Calu3 (cell line): ENCODE data around the gene NKD2. TPM values are rescaled to one million over a fixed set of nuclear protein-coding genes. Genes with fewer than 3 reads are reported as not detected.
A peak's percentile ranks its signal among the peaks of the same experiment; 100 is the strongest.

ENCODE experiments used
- BruUV-seq: library from RNA; stranded (reverse); fragments of 400-500 nt; replicated peaks from 2 replicates; lab custom pipeline; 2021; lab: Mats Ljungman, UMichigan
- CTCF ChIA-PET: fragments of 300-600 bp; sonication (Branson Sonifier 250); formaldehyde crosslinking; loops from one replicate; lab custom pipeline; 2022; ENCODE audit warnings: antibody characterized with exemption; lab: Charles Lee
- DNase-seq: peaks from one replicate; pipeline ENCODE4 v3.0.0; 2022
- H3K27ac Mint-ChIP-seq: one replicate; pipeline ENCODE4 v1.8.0; 2022; ENCODE audit warnings: mixed read lengths; ENCODE audit not compliant: unreplicated experiment
- H3K27me3 Mint-ChIP-seq: one replicate; pipeline ENCODE4 v1.8.0; 2022; ENCODE audit warnings: mixed read lengths; ENCODE audit not compliant: unreplicated experiment
- H3K36me3 Mint-ChIP-seq: one replicate; pipeline ENCODE4 v1.8.0; 2022; ENCODE audit warnings: mild to moderate bottlenecking, moderate library complexity, mixed read lengths; ENCODE audit not compliant: insufficient read depth, unreplicated experiment
- H3K4me1 Mint-ChIP-seq: one replicate; pipeline ENCODE4 v1.8.0; 2022; ENCODE audit warnings: mild to moderate bottlenecking, low read depth, mixed read lengths; ENCODE audit not compliant: unreplicated experiment
- H3K4me3 Mint-ChIP-seq: one replicate; pipeline ENCODE4 v1.8.0; 2022; ENCODE audit warnings: mild to moderate bottlenecking, low read depth, moderate library complexity, mixed read lengths; ENCODE audit not compliant: unreplicated experiment
- H3K9me3 Mint-ChIP-seq: one replicate; pipeline ENCODE4 v1.8.0; 2022; ENCODE audit warnings: low read depth, mixed read lengths; ENCODE audit not compliant: unreplicated experiment
- intact Hi-C: fragments of 100-400 bp; cut with micrococcal nuclease; formaldehyde crosslinking; loops from one replicate; pipeline ENCODE4 v1.10.0; 2022; ENCODE audit not compliant: unreplicated experiment
- total RNA-seq: library from RNA; stranded (reverse); gene quantifications from 2 replicates; pipeline ENCODE4 v1.2.3, GENCODE V29; 2022
- TF ChIP-seq, protein P1 (sequence below): fragments of 200-600 bp; IDR thresholded peaks from one replicate; pipeline ENCODE4 v1.8.0; 2022; ENCODE audit warnings: antibody characterized with exemption; ENCODE audit not compliant: unreplicated experiment

Gene NKD2
- total RNA-seq, 1 experiment from 2014 or later = 0.47 TPM

- peaks cover 17% of the 10 kb centered on the region for H3K4me1 Mint-ChIP-seq
- no peak for DNase-seq
These were observed 2.0 kb downstream of the NKD2 start for GRCh38 chr5:1010641-1011046.

GRCh38 chr5:1011226-1011631, 2.6 kb downstream of the NKD2 start:
- Mint-ChIP-seq H3K4me1 (peaks cover 17% of the 10 kb centered on the region), H3K27me3 (peaks cover 72% of the 10 kb centered on the region), H3K4me3 (no peak overlapping the region), H3K36me3 (peaks cover 5% of the 10 kb centered on the region), H3K27ac (no peak overlapping the region), H3K9me3 (no peaks in the 10 kb centered on the region)
- CTCF ChIA-PET = interaction anchor here (0.6 to 1.4 kb wide), 4 partner anchors 37 to 356 kb away, joined by 3 read pairs; no protein-coding TSS in a partner anchor
- intact Hi-C loops = loop anchor here (1.0 to 5.0 kb wide), 2 partner anchors 88 to 156 kb away; no protein-coding TSS in a partner anchor
- BruUV-seq = no TSS peak
- DNase-seq = peak; percentile 79
- TF ChIP-seq, protein P1, sequence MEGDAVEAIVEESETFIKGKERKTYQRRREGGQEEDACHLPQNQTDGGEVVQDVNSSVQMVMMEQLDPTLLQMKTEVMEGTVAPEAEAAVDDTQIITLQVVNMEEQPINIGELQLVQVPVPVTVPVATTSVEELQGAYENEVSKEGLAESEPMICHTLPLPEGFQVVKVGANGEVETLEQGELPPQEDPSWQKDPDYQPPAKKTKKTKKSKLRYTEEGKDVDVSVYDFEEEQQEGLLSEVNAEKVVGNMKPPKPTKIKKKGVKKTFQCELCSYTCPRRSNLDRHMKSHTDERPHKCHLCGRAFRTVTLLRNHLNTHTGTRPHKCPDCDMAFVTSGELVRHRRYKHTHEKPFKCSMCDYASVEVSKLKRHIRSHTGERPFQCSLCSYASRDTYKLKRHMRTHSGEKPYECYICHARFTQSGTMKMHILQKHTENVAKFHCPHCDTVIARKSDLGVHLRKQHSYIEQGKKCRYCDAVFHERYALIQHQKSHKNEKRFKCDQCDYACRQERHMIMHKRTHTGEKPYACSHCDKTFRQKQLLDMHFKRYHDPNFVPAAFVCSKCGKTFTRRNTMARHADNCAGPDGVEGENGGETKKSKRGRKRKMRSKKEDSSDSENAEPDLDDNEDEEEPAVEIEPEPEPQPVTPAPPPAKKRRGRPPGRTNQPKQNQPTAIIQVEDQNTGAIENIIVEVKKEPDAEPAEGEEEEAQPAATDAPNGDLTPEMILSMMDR = peak; percentile 54

More at GRCh38 chr5:1010641-1011046, 2.0 kb downstream of the NKD2 start:
- peaks cover 5% of the 10 kb centered on the region for H3K36me3 Mint-ChIP-seq
- no TSS peak for BruUV-seq
- TF ChIP-seq, protein P1 = no peak
- no peak overlapping the region for H3K4me3 Mint-ChIP-seq
- no peak overlapping the region for H3K27ac Mint-ChIP-seq
- CTCF ChIA-PET = interaction anchor here (0.6 to 1.4 kb wide), 6 partner anchors 28 to 356 kb away, joined by 3 to 4 read pairs (median 3); no protein-coding TSS in a partner anchor
- intact Hi-C loops = loop anchor here (1.0 to 5.0 kb wide), 2 partner anchors 87 to 157 kb away; no protein-coding TSS in a partner anchor
- no peaks in the 10 kb centered on the region for H3K9me3 Mint-ChIP-seq
- H3K27me3 Mint-ChIP-seq = peaks cover 72% of the 10 kb centered on the region

DNA sequence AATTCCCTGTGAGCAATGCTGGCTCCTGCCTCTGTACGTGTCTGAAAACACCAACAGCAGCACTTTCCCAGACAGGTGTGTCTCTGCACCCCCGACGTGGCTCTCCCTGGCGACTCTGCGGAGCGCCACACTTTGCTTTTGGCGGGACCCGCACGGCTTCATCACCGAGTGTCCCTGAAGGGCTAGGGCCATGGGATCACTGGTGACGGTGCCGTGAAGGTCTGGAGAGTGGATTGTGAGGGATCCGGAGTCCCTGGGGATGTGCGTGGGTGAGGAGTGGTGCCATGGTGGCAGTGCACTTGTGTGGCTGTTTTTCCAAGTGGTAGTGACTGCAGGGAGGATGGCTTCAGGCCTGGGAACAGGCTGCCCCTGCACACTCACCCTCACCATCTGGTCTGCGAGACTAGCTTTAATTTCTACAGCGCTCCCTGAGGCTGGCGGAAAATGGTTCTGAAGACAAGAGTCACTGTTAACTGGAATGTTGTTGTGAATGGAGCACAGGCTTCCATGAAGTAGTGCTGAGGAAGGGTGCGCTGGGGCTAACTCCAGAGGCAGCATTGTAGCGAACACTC, 3.2 kb downstream of the NKD2 start:
- H3K9me3 Mint-ChIP-seq = no peaks in the 10 kb centered on the region
- H3K27me3 Mint-ChIP-seq = peaks cover 72% of the 10 kb centered on the region
- H3K4me3 Mint-ChIP-seq = no peak overlapping the region
- H3K36me3 Mint-ChIP-seq = peaks cover 5% of the 10 kb centered on the region
- no peak overlapping the region for H3K27ac Mint-ChIP-seq
- CTCF ChIA-PET = no interaction called here
- intact Hi-C loops = loop anchor here (1.0 to 5.0 kb wide), 2 partner anchors 89 to 155 kb away; no protein-coding TSS in a partner anchor
- DNase-seq = no peak
- BruUV-seq = no TSS peak
- TF ChIP-seq, protein P1 = no peak
- peaks cover 17% of the 10 kb centered on the region for H3K4me1 Mint-ChIP-seq

- H3K9me3 Mint-ChIP-seq = no peaks in the 10 kb centered on the region
- peaks cover 4% of the 10 kb centered on the region for H3K36me3 Mint-ChIP-seq
- DNase-seq = no peak
- no peak overlapping the region for H3K27ac Mint-ChIP-seq
- BruUV-seq = no TSS peak
- intact Hi-C loops = loop anchor here (5.0 kb wide), 1 partner anchor 155 kb away; no protein-coding TSS in a partner anchor
- CTCF ChIA-PET = no interaction called here
- TF ChIP-seq, protein P1 = no peak
- H3K27me3 Mint-ChIP-seq = peaks cover 67% of the 10 kb centered on the region
- no peak overlapping the region for H3K4me3 Mint-ChIP-seq
- H3K4me1 Mint-ChIP-seq = peaks cover 17% of the 10 kb centered on the region
These were observed 3.8 kb downstream of the NKD2 start for GRCh38 chr5:1012313-1012841.
